MM.1S (cell line): ENCODE measurements around the gene MS4A1.

Experiments used
- DNase-seq: peaks from one replicate; pipeline ENCODE4 v3.0.0-alpha.2; 2015
- H2AFZ ChIP-seq: fragments of 300-600 bp; sonication (generic); 2 replicates; pipeline ENCODE4 v1.6.0; 2016; ENCODE audit warnings: antibody characterized with exemption, low read length
- H3F3A ChIP-seq: fragments of 300-600 bp; sonication (generic); 2 replicates; pipeline ENCODE4 v1.6.1; 2016; ENCODE audit warnings: mild to moderate bottlenecking, antibody characterized with exemption, low read length, moderate library complexity, mixed read lengths; ENCODE audit not compliant: insufficient read depth
- H3K27ac ChIP-seq: fragments of 300-600 bp; sonication (generic); 2 replicates; pipeline ENCODE4 v1.5.1; 2016; ENCODE audit warnings: mild to moderate bottlenecking, low read length
- H3K27me3 ChIP-seq: fragments of 300-600 bp; sonication (generic); replicated peaks from 2 replicates; pipeline ENCODE4 v1.6.0; 2016; ENCODE audit warnings: low read length; ENCODE audit not compliant: insufficient read depth
- H3K36me3 ChIP-seq: fragments of 300-600 bp; sonication (generic); replicated peaks from 2 replicates; pipeline ENCODE4 v1.6.1; 2016; ENCODE audit warnings: mild to moderate bottlenecking, low read length, mixed read lengths; ENCODE audit not compliant: insufficient read depth
- H3K4me1 ChIP-seq: fragments of 300-600 bp; sonication (generic); 2 replicates; pipeline ENCODE4 v1.6.1; 2016; ENCODE audit warnings: low read length, mixed read lengths
- H3K4me2 ChIP-seq: fragments of 300-600 bp; sonication (generic); 2 replicates; pipeline ENCODE4 v1.6.0; 2016; ENCODE audit warnings: low read depth, low read length
- H3K4me3 ChIP-seq: fragments of 300-600 bp; sonication (generic); 2 replicates; pipeline ENCODE4 v1.5.1; 2016; ENCODE audit warnings: low read length, mixed read lengths
- H3K79me2 ChIP-seq: fragments of 300-600 bp; sonication (generic); 2 replicates; pipeline ENCODE4 v1.6.1; 2016; ENCODE audit warnings: mixed run types, low read length, mixed read lengths
- H3K9ac ChIP-seq: fragments of 300-600 bp; sonication (generic); 2 replicates; pipeline ENCODE4 v1.6.1; 2016; ENCODE audit warnings: low read length, mixed read lengths
- H3K9me2 ChIP-seq: fragments of 300-600 bp; sonication (generic); replicated peaks from 2 replicates; pipeline ENCODE4 v1.6.1; 2016; ENCODE audit warnings: mild to moderate bottlenecking, low read length, mixed read lengths; ENCODE audit not compliant: insufficient read depth
- H3K9me3 ChIP-seq: fragments of 300-600 bp; sonication (generic); replicated peaks from 2 replicates; pipeline ENCODE4 v1.6.1; 2016; ENCODE audit warnings: mild to moderate bottlenecking, low read length, mixed read lengths; ENCODE audit not compliant: insufficient read depth
- H4K20me1 ChIP-seq: fragments of 300-600 bp; sonication (generic); 2 replicates; pipeline ENCODE4 v1.6.1; 2016; ENCODE audit warnings: mild to moderate bottlenecking, low read length, moderate library complexity, mixed read lengths; ENCODE audit not compliant: insufficient read depth
- EZH2 ChIP-seq: fragments of 300-600 bp; sonication (generic); optimal IDR thresholded peaks from 2 replicates; pipeline ENCODE3; 2017; ENCODE audit warnings: low read depth, mild to moderate bottlenecking, antibody characterized with exemption, low read length, mixed read lengths
- EZH2phosphoT487 ChIP-seq: fragments of 300-600 bp; sonication (generic); IDR thresholded peaks from 2 replicates; pipeline ENCODE4 v1.6.1; 2018; ENCODE audit warnings: antibody characterized with exemption, low read length
- TF ChIP-seq, protein P1 (sequence below): fragments of 300-600 bp; sonication (generic); IDR thresholded peaks from 2 replicates; pipeline ENCODE4 v1.5.1; 2016; ENCODE audit warnings: antibody characterized with exemption, low read length, mixed read lengths

Gene MS4A1

DNA sequence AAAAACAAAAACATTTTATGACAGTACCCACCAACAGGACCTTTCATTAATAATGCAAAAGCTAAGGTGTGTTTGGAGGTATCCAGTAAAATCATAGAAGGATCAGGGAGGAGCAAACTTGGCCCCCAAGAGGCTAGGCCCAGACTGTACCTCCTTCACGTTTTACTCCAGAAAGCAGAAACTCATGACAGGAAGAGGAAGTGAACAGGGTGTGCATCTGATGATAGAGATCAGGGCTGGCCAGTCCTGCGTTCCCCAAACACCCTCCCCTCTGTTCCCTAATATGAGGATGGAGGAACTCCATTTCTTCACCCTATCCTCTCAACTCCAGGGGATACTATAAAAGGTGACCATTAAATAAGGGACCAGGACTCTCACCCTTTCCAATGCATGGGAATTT lies 26.7 kb downstream of the MS4A1 start:
- peaks cover 7% of the 10 kb centered on the region for H3F3A ChIP-seq
- TF ChIP-seq, protein P1, sequence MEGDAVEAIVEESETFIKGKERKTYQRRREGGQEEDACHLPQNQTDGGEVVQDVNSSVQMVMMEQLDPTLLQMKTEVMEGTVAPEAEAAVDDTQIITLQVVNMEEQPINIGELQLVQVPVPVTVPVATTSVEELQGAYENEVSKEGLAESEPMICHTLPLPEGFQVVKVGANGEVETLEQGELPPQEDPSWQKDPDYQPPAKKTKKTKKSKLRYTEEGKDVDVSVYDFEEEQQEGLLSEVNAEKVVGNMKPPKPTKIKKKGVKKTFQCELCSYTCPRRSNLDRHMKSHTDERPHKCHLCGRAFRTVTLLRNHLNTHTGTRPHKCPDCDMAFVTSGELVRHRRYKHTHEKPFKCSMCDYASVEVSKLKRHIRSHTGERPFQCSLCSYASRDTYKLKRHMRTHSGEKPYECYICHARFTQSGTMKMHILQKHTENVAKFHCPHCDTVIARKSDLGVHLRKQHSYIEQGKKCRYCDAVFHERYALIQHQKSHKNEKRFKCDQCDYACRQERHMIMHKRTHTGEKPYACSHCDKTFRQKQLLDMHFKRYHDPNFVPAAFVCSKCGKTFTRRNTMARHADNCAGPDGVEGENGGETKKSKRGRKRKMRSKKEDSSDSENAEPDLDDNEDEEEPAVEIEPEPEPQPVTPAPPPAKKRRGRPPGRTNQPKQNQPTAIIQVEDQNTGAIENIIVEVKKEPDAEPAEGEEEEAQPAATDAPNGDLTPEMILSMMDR = no peak
- no peak for TF ChIP-seq EZH2phosphoT487
- no peak for TF ChIP-seq EZH2

DNA sequence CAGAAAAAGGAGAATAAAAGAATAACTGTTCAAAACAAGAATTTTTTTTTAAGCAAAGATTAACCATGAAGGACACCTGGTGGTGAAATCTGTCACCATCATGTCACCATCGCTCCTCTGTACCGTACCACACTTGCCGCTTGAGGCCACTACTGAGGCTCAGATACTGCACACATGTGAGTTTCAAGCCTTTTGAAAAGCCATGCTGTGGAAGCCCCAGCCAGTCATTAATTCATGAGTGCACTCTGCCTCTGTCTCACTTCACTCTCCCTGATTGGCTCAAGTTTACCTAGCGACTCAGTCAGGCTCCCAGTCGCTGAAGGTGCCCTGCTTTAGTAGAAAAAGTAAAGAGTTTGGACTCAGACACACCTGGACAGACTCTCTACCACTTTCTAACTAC lies 30.3 kb downstream of the MS4A1 start:
- no peaks in the 10 kb centered on the region for H3K79me2 ChIP-seq
- H3K4me3 ChIP-seq = no peak overlapping the region
- peaks cover 16% of the 10 kb centered on the region; the same call in 1 of the 2 replicates for H3K4me1 ChIP-seq
- H4K20me1 ChIP-seq = no peaks in the 10 kb centered on the region
- H3K9ac ChIP-seq = no peak overlapping the region
- no peaks in the 10 kb centered on the region for H3K9me3 ChIP-seq
- 0 out of 2 replicates have a peak overlapping the region, but pooled peaks have one; percentile 4 for H2AFZ ChIP-seq
- no peaks in the 10 kb centered on the region for H3K9me2 ChIP-seq
- H3F3A ChIP-seq = no peaks in the 10 kb centered on the region
- TF ChIP-seq EZH2 (no peak), EZH2phosphoT487 (no peak)
- TF ChIP-seq, protein P1 = peak; percentile 97
- no peak overlapping the region for H3K27ac ChIP-seq
- no peaks in the 10 kb centered on the region for H3K27me3 ChIP-seq
- H3K36me3 ChIP-seq = no peaks in the 10 kb centered on the region
- DNase-seq = peak; percentile 90
- H3K4me2 ChIP-seq = no peak overlapping the region

More for the DNA sequence above, 26.7 kb downstream of the MS4A1 start:
- no peaks in the 10 kb centered on the region for H4K20me1 ChIP-seq
- H3K4me2 ChIP-seq = no peak overlapping the region
- no peak overlapping the region for H3K9ac ChIP-seq
- no peaks in the 10 kb centered on the region for H3K36me3 ChIP-seq
- peak overlapping the region; percentile 57 for H2AFZ ChIP-seq
- H3K27me3 ChIP-seq = no peaks in the 10 kb centered on the region
- no peaks in the 10 kb centered on the region for H3K9me2 ChIP-seq
- no peak overlapping the region for H3K4me3 ChIP-seq
- no peaks in the 10 kb centered on the region for H3K9me3 ChIP-seq
- no peak for DNase-seq
- peaks cover 29% of the 10 kb centered on the region for H3K4me1 ChIP-seq
- H3K79me2 ChIP-seq = no peaks in the 10 kb centered on the region
- no peak overlapping the region for H3K27ac ChIP-seq

DNA sequence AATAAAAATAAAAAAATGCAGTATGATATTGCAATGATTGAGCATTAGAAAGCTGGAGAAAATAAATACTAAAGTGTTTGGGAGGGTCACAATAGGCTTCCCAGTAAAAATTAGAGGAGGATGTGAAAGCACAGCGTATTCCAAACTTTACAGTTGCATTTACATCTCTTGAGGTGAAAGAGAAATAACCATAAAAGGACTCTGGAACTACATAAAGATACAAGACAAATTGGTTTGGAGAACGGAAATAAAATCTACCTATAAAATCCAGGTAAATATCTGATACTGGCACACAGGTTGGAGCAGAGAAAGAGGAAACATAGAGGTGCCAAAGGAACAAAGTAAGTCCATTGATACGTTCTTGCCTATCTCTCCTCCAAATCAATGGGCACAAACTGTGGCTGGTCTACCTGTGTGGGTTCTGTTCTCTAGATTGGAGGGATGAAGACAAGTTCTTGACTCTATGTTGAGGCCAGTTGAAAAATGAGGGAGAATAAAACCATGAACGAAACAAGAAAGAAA lies 36.9 kb downstream of the MS4A1 start, which contains the start of gene MS4A12:
Gene MS4A12 (plus strand): TSS at position 291 of the 522 bp plus-strand sequence. CDS start 4,541 bp downstream, outside the sequence.
- Histone ChIP-seq H3K79me2 (no peaks in the 10 kb centered on the region), H3K9ac (no peak within 1 kb of the TSS), H3K36me3 (no peaks in the 10 kb centered on the region), H3K4me2 (no peak within 1 kb of the TSS), H4K20me1 (no peaks in the 10 kb centered on the region), H2AFZ (no peak within 1 kb of the TSS), H3K27me3 (no peaks in the 10 kb centered on the region), H3K9me2 (no peaks in the 10 kb centered on the region), H3F3A (no peaks in the 10 kb centered on the region; the same call in 1 of the 2 replicates), H3K27ac (no peak within 1 kb of the TSS), H3K4me1 (peaks cover 10% of the 10 kb centered on the region), H3K4me3 (no peak within 1 kb of the TSS), H3K9me3 (no peaks in the 10 kb centered on the region)
- no peak for DNase-seq
- no peak for TF ChIP-seq EZH2
- TF ChIP-seq, protein P1 = no peak
- TF ChIP-seq EZH2phosphoT487 = no peak
